C4-2B (cell line): ENCODE results near the gene IQCC.

Experiments used
- ZFX ChIP-seq: fragments of 450-650 bp; IDR thresholded peaks from 2 replicates; pipeline ENCODE4 v1.6.1; 2017
- TF ChIP-seq, protein P1 (sequence below): fragments of 450-650 bp; conservative IDR thresholded peaks from 2 replicates; pipeline ENCODE4 v1.5.1; 2017; ENCODE audit warnings: mild to moderate bottlenecking

DNA sequence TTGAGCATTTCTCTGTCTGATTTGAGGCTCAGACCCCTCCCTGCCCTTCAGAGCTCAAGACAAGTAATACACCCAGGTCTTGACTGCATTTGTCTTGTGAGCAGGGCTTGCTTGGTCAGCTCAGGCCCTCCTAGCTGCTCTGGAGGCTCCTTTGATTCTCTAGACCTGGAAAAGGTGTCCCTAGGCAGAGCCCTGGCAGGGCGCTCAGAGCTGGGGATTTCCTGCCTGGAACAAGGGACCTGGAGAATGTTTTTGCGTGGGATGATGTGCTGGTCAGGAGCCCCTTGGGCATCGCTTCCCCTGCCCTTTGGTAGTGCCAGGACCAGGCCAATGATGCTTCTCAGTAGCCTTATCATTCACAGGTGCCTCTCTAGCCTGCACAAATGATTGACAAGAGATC lies 9.9 kb upstream of the IQCC start:
- TF ChIP-seq, protein P1, sequence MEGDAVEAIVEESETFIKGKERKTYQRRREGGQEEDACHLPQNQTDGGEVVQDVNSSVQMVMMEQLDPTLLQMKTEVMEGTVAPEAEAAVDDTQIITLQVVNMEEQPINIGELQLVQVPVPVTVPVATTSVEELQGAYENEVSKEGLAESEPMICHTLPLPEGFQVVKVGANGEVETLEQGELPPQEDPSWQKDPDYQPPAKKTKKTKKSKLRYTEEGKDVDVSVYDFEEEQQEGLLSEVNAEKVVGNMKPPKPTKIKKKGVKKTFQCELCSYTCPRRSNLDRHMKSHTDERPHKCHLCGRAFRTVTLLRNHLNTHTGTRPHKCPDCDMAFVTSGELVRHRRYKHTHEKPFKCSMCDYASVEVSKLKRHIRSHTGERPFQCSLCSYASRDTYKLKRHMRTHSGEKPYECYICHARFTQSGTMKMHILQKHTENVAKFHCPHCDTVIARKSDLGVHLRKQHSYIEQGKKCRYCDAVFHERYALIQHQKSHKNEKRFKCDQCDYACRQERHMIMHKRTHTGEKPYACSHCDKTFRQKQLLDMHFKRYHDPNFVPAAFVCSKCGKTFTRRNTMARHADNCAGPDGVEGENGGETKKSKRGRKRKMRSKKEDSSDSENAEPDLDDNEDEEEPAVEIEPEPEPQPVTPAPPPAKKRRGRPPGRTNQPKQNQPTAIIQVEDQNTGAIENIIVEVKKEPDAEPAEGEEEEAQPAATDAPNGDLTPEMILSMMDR, result no peak
- TF ChIP-seq ZFX, result no peak
